Stimulated activated CD4-positive, alpha-beta T cell treated with anti-CD3 and anti-CD28 coated beads, Interleukin-12 subunit alpha, Interleukin-12 subunit beta, amount 100 ng/mL, for 4 hours (primary cell): ENCODE data around the gene EDC4.
A peak's percentile ranks its signal among the peaks of the same experiment; 100 is the strongest.
"Not testable (repeated sequence)": the region's sequence is repeated elsewhere in the genome, so short reads cannot be mapped to it uniquely, and the experiment has no call there.

Experiments used
- DNase-seq: peaks from one replicate; pipeline ENCODE4 v3.0.0-alpha.2; 2020

Gene EDC4, protein sequence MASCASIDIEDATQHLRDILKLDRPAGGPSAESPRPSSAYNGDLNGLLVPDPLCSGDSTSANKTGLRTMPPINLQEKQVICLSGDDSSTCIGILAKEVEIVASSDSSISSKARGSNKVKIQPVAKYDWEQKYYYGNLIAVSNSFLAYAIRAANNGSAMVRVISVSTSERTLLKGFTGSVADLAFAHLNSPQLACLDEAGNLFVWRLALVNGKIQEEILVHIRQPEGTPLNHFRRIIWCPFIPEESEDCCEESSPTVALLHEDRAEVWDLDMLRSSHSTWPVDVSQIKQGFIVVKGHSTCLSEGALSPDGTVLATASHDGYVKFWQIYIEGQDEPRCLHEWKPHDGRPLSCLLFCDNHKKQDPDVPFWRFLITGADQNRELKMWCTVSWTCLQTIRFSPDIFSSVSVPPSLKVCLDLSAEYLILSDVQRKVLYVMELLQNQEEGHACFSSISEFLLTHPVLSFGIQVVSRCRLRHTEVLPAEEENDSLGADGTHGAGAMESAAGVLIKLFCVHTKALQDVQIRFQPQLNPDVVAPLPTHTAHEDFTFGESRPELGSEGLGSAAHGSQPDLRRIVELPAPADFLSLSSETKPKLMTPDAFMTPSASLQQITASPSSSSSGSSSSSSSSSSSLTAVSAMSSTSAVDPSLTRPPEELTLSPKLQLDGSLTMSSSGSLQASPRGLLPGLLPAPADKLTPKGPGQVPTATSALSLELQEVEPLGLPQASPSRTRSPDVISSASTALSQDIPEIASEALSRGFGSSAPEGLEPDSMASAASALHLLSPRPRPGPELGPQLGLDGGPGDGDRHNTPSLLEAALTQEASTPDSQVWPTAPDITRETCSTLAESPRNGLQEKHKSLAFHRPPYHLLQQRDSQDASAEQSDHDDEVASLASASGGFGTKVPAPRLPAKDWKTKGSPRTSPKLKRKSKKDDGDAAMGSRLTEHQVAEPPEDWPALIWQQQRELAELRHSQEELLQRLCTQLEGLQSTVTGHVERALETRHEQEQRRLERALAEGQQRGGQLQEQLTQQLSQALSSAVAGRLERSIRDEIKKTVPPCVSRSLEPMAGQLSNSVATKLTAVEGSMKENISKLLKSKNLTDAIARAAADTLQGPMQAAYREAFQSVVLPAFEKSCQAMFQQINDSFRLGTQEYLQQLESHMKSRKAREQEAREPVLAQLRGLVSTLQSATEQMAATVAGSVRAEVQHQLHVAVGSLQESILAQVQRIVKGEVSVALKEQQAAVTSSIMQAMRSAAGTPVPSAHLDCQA (N-terminal part only)

DNA sequence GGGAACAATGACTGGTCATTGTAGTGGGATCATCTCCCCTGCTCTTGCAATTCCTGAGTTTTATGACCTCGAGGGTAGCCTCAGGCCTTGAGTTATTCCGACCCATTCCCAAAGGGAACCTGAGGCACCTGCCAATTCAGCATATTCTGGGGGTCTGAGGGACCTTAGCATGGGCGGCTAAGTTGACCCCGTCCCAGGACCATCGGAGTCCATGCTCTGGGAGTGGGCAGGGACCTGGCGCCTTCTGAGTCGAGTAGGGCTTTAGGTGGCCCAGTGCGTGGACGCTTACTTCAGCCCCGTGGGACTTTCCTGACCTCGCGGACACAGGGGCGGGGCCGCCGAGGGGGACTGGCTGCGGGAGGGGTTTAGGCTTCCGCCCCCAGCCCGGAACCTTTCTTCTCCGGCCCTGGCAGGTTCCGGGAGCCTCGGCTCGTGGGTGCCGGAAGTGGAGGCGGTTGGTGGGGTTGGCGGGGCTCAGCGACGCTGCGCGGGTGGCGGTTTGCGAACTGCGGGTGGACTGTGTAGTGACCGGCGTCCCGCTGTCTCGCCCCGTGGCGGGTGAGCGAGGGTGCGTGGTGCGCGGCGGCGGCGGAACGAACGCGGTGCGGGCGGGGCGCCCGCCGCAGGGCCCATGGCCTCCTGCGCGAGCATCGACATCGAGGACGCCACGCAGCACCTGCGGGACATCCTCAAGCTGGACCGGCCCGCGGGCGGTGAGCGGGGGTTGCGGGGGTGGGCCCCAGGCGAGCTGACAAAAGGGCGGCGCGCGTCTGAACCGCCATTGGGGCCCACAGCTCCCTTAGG lies at the start of gene EDC4:
EDC4 (plus strand) TSS at position 422 of the 804 bp plus-strand sequence; CDS start at position 632, 210 bp downstream.
- DNase-seq = peak; percentile 83

DNA sequence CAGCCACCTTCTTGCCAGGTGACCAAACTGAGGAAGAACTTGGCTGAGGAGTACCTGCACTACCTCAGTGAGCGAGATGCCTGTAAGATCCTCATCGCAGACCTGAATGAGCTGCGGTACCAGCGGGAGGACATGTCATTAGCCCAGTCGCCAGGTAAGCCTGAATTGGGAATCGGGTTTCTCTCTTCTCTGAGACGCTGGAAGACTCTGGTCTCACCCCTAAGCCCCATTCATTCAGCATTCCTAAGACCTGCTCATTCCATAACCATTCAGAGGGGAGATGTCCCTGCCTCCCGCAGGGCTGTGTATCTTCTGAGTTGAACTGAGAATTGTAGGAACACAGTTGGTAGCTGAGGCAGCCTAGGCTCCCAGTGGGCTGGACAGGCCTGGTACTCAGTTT lies 47.7 kb upstream of the EDC4 start:
- no peak for DNase-seq

DNA sequence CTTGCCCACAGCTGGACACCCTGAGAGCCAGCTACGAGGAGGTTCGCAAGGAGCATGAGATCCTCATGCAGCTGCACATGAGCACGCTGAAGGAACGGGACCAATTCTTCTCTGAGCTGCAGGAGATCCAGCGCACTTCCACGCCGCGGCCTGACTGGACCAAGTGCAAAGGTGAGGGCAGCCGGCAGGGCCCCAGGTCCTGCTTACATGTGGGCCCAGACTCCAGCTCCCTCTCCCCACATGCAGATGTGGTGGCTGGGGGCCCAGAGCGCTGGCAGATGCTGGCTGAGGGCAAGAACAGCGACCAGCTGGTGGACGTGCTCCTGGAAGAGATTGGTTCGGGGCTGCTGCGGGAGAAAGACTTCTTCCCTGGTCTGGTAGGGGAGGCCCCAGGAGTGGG lies 46.9 kb upstream of the EDC4 start:
- DNase-seq = no peak

DNA sequence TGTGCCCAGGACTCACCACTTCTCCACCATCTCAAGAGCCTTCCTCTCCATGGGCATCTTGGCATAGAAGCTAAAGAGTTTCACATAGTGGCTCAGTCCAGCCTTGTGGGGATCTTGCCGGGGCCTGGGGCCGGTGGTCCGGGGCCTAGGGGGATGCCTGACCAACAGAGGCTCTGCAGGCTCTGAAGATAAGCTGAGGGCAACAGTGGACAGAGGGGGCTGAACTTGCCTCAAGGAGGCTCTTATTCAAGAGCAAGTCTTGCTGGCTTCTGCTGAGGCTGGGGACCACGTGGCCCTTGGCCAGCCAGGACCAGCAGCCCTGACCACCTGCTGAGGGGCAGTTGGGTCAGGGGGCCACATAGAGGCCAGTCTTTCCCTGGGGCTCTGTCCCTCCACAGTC lies 44.2 kb upstream of the EDC4 start:
- DNase-seq = no peak

DNA sequence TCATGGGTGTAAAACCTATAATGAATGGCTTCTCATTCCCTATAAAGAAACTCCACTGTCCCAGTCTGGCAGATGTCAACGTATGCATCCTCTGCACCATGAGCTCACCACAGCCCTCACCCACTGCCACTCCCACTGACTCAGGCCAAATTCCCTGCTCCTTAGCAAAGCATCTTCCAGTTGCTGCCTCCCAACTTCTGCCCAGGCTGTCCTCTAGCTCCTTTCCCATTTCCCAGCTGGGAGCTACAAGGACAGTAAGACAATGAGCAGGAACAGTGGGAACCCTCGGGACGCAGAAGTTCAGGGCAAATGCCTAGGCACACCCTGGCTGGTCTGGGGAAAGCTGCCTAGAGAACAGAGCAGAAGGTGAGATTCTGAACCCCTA lies 39.8 kb upstream of the EDC4 start:
- no peak for DNase-seq

DNA sequence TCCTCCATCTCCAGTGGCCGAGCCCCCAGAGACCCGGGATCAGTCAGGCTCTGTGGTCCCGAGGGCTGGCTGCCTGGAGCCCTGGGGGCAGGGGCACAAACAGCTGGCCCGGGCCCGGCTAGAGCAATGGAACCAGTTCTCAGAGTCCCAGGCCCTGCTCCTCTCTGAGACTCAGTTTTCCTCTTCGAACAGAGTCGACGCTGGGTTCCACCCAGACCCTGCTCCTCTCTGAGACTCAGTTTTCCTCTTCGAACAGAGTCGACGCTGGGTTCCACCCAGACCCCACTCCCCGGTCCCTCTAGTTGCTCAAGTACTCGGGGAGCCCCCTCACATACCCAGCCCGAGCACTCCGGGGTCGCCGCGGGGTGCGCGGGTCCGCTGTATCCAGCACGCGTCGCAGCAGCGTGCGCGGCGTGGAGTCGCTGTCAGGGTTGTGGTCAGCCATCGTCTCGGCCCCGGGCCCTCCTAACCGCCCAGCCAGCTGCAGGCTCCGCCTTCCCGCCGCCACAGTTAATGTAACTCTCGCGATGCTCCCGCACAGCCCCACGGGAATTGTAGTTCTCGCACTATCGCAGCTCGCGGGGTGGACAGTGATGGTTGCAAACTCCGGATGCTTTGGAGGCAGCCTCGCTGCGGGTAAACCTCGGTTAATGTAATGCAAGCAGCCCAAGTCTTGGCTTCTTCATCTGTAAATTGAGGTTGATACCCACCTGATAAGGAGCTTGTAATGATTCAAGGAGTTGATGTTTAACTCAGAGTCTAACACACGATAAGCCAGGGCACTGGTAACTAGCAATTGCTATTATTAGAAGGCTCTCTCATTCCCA lies 39.2 kb upstream of the EDC4 start:
- DNase-seq = peak; percentile 88

DNA sequence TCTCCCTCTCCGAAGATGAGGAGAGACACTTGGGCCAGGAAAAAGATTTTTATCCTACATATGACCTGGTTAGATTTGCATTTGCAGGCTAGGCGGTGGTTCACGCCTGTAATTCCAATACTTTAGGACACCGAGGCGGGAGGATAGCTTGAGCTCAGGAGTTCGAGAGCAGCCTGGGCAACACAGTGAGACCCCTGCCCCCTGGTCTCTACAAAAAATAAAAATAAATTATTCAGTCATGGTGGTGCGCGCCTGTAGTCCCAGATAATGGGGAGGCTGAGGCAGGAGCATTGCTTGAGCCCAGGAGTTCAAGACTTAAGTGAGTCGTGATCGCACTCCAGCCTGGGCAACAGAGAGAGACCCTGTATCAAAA lies 38.6 kb upstream of the EDC4 start:
- DNase-seq = no peak

DNA sequence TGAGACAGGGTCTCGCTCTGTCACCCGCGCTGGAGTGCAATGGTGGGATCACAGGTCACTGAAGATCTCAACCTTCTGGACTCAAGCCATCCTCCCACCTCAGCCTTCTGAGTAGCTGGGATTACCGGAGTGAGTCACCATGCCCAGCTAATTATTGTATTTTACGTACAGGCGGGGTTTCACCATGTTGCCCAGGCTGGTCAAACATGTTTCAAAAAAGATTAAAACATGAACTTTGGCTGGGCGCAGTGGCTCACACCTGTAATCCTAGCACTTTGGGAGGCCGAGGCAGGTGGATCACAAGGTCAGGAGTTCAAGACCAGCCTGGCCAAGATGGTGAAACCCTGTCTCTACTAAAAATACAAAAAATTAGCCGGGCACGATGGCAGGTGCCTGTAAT lies 35.7 kb upstream of the EDC4 start:
- DNase-seq = not testable (repeated sequence)

DNA sequence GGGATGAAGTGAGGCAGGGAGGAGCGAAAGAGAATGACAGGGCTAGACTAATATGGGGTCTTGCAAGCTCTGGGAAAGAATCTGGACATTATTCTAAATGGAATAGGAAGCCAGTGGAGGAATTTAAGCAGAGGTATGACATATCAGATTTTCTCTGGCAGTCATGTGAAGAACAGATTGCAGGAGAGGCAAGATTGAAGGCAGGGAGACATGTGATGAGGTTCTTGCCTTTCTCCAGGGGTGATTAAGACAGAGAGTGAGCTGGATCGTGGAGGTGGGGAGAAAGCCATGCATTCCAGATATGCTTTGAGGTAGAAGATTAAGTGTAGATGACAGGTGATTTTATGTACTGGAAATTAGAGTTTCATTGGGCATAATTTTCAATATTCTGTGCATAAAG lies 35.0 kb upstream of the EDC4 start:
- no peak for DNase-seq

DNA sequence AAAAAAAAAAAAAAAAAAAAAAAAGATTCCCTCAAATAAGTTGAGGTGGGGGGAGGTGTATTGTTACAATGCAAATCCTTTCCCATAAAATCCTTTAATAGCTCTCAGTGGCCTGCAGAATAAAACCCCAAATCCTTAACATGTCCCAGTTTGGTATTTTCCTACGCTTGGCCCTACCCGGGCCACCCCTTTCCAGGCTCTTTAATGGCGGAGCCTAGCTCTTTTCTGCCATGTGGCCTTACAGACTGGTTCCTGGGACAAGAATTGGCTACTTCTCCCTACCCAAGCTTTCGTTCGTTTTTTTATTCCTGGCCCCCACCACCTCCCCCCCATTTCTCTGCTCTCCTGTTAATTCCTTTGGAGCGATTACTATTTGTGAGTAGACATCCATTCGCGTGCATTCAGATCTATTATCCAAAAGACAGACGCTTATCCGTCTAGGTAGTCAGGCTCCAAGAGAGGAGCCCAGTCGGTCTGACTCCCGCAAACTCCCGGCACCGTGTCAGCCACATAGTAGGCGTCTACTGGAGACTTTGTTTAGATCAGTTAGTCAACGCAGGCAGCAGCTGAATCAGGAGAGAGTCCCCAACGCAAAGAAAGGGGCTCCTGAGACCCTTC lies 31.5 kb upstream of the EDC4 start:
- DNase-seq = no peak

DNA sequence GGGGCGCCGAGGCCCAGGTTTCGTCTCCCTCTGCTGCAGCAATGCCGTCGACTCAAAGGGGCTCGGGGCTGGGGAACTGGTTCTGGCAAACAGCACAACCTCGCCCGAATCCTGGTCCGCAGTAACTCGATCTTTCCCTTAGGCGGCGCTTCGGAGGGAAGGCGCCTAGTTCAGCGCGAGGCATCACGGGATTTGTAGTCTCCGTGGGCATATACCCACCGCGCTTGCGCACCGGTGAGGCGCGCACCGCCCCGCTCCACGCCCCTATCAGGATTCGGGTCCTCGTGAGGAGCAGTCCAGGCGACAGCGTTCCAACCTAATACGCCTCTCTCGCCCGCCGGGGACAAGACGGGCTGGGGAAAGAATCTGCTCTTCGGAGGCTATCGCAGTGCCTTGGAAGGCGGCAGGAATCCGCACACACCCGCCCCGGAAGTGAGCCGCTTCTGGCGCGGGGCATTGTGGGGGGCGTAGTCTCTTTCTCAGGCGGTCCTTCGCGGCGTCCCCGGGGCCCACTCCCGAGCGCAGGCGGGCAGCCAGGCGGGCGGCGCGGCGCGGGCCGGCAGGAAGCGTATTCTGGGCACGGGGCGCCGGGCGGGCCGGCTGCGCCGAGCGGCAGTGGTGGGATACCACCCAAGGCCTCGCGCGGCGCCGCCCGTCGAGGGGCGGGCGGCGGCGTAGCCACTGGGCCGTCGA lies 30.9 kb upstream of the EDC4 start, which contains the start of gene THAP11:
THAP11 (plus strand) TSS at position 505 of the 693 bp plus-strand sequence. CDS start 235 bp downstream, outside the sequence.
- peak; percentile 90 for DNase-seq

DNA sequence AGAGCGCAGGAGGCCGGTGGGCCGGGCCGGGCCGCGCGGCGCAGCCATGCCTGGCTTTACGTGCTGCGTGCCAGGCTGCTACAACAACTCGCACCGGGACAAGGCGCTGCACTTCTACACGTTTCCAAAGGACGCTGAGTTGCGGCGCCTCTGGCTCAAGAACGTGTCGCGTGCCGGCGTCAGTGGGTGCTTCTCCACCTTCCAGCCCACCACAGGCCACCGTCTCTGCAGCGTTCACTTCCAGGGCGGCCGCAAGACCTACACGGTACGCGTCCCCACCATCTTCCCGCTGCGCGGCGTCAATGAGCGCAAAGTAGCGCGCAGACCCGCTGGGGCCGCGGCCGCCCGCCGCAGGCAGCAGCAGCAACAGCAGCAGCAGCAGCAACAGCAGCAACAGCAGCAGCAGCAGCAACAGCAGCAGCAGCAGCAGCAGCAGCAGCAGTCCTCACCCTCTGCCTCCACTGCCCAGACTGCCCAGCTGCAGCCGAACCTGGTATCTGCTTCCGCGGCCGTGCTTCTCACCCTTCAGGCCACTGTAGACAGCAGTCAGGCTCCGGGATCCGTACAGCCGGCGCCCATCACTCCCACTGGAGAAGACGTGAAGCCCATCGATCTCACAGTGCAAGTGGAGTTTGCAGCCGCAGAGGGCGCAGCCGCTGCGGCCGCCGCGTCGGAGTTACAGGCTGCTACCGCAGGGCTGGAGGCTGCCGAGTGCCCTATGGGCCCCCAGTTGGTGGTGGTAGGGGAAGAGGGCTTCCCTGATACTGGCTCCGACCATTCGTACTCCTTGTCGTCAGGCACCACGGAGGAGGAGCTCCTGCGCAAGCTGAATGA lies 30.1 kb upstream of the EDC4 start:
- peak; percentile 50 for DNase-seq

DNA sequence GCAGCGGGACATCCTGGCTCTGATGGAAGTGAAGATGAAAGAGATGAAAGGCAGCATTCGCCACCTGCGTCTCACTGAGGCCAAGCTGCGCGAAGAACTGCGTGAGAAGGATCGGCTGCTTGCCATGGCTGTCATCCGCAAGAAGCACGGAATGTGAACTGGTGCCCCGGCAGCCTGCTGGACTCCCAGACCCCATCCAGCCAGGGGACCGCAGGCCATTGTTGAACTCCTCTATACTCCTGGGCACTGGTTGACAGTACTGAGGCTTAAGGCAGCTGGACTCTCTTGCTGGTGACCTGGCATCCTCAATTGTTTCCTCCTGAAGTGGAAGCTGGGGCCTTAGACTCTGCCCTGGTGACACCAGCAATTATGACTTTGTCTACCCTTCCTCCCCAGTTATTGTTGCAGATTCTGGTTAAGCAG lies 29.5 kb upstream of the EDC4 start:
- no peak for DNase-seq

DNA sequence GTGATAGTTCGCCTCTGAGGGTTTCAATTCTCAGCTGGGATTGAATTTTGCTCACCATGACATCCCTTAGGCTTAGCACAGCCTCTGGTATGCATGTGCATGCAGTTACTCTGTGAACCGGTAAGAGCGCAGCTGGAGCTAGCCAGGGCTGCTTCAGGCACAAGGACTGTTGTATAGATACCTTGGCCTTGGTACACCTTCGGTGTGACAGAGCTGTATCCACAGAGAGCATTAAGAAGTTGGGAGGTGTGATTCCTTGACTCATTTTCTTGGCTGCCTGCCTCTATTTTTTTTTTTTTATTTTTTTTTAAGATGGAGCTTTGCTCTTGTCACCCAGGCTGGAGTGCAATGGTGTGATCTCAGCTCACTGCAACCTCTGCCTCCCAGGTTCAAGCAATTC lies 28.4 kb upstream of the EDC4 start:
- DNase-seq = no peak

DNA sequence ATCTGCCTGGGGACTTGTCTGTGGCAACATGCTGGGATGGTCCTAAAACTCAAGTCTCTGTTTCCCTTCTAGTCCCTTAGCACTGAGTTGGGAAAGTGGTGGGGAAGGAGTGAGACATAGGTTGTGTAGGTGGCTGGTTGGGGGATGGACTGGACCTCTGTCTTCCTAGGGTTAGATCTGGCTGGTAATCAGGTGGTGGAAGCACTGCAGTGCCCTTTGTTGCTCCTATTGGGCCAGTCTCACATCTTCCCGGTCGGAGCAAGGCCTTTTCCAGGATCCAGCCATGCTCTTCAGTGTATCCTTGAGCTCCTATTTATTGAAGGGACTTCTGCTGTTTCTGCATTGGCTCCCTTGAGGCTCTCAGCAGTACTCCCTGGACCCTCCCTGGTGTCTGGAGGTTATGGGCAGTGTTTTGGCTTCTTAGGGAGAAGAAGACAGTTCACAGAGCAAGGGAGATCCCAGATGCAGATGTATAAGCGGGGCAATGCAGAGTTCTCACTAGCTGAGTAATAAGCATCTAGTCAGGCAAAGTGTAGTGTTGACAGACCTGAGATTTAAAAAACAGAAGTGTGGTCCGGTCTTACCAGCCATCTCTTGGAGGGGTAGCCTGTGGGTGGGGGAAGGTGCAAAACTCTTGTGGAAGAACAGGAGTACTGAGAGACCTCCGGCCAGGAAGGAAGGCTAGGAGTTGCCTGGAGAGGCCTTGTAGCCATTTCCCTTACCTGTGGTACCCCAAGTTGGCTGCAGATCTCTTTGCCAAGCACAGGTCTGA lies 27.4 kb upstream of the EDC4 start:
- DNase-seq = no peak

DNA sequence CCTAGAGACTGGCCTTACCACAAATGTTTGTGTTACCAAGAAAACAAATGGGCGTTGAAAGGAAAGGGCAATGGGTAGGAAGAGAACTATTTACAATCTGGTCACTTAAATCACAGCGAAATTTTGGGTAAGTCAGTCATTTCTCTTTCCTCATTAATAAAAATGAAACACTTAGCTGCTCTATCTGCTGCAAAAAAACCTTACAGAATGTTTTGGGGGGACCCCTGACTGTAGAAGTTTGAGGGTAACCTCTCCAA lies 26.9 kb upstream of the EDC4 start:
- no peak for DNase-seq

DNA sequence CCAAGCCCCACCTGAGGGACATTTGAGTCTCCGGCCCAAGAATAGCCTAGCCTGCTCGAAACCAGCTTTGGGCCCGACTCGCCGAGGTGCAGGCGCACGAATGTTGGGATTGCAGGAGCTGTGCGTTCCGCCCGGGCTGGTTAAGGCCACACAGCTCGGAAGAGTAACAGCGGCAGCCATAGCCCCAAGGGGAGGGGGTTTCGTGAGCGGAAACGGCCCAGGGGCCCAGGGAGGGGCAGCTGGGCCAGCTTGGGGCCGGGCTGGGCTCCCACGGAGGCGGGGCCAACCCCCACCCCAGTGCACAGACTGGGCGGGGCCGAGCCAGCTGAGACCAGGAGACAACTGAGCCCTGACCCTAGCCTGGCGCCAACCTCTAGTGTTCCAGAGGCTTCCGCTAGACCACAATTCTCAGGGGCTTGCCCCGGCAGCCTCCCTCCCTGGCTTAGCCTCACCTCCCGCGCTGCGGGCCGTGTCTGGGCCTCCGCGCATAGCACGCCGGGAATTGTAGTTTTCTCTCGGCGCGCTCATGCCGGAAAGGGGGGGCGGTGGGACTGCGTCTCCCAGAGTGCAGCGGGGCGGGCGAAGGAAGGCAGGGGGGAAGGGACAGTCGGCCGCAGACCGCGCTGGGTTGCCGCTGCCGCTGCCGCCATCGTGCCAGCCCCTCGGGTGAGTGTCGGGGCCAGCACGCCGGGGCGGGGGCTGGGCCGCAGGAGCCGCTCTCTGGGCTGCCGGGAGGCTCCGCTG lies 26.4 kb upstream of the EDC4 start, which contains the start of gene NUTF2:
NUTF2 (plus strand) TSS at position 614 of the 744 bp plus-strand sequence. CDS start 18,198 bp downstream, outside the sequence.
- peak; percentile 92 for DNase-seq
